ENCODE data around the gene UGT1A6. TPM values are rescaled to one million over a fixed set of nuclear protein-coding genes. Genes with fewer than 3 reads are reported as not detected.
"Not testable (repeated sequence)": the region's sequence is repeated elsewhere in the genome, so short reads cannot be mapped to it uniquely, and the experiment has no call there.

Gene UGT1A6
- not detected in 2 replicates for total RNA-seq (2014; rRNA removed; shearing (Covaris generic))

GRCh38 chr2:233692648-233693047 is at the start of gene UGT1A6:
UGT1A6 (plus strand) TSS chr2:233692890; CDS start chr2:233693005, 115 bp downstream.
- no peaks in the 10 kb centered on the region for H3K27me3 ChIP-seq (ENCODE audit: control insufficient read depth, insufficient read depth, low read length)
- no peak within 1 kb of the TSS for H3K4me3 ChIP-seq (ENCODE audit: insufficient read depth, low read depth, low read length)
- DNase-seq = no peak
- no peaks in the 10 kb centered on the region for H3K36me3 ChIP-seq (replicated peaks; ENCODE audit: control insufficient read depth, insufficient read depth, low read length)

- DNase-seq = peak; percentile 13
- Histone ChIP-seq H3K4me3 (ENCODE audit: insufficient read depth, low read depth, low read length) (no peak overlapping the region), H3K27me3 (ENCODE audit: control insufficient read depth, insufficient read depth, low read length) (no peaks in the 10 kb centered on the region), H3K36me3 (replicated peaks; ENCODE audit: control insufficient read depth, insufficient read depth, low read length) (no peaks in the 10 kb centered on the region)
Measured at GRCh38 chr2:233643128-233643527, 49.6 kb upstream of the UGT1A6 start.

GRCh38 chr2:233646033-233646432 is 46.7 kb upstream of the UGT1A6 start:
- H3K36me3 ChIP-seq (replicated peaks; ENCODE audit: control insufficient read depth, insufficient read depth, low read length); H3K27me3 ChIP-seq (ENCODE audit: control insufficient read depth, insufficient read depth, low read length); H3K4me3 ChIP-seq (ENCODE audit: insufficient read depth, low read depth, low read length); DNase-seq: not testable (repeated sequence)

- DNase-seq = no peak
- H3K36me3 ChIP-seq (replicated peaks; ENCODE audit: control insufficient read depth, insufficient read depth, low read length) = no peaks in the 10 kb centered on the region
- no peaks in the 10 kb centered on the region for H3K27me3 ChIP-seq (ENCODE audit: control insufficient read depth, insufficient read depth, low read length)
- no peak overlapping the region for H3K4me3 ChIP-seq (ENCODE audit: insufficient read depth, low read depth, low read length)
Measured at GRCh38 chr2:233650981-233651380, 41.7 kb upstream of the UGT1A6 start.

- Histone ChIP-seq H3K4me3 (ENCODE audit: insufficient read depth, low read depth, low read length) (no peak overlapping the region), H3K27me3 (ENCODE audit: control insufficient read depth, insufficient read depth, low read length) (no peaks in the 10 kb centered on the region), H3K36me3 (replicated peaks; ENCODE audit: control insufficient read depth, insufficient read depth, low read length) (no peaks in the 10 kb centered on the region)
- no peak for DNase-seq
Measured at GRCh38 chr2:233651430-233651829, 41.3 kb upstream of the UGT1A6 start.

- DNase-seq = no peak
- H3K27me3 ChIP-seq (ENCODE audit: control insufficient read depth, insufficient read depth, low read length) = no peaks in the 10 kb centered on the region
- no peak overlapping the region for H3K4me3 ChIP-seq (ENCODE audit: insufficient read depth, low read depth, low read length)
- no peaks in the 10 kb centered on the region for H3K36me3 ChIP-seq (replicated peaks; ENCODE audit: control insufficient read depth, insufficient read depth, low read length)
Measured at GRCh38 chr2:233654501-233654900, 38.2 kb upstream of the UGT1A6 start.

DNA sequence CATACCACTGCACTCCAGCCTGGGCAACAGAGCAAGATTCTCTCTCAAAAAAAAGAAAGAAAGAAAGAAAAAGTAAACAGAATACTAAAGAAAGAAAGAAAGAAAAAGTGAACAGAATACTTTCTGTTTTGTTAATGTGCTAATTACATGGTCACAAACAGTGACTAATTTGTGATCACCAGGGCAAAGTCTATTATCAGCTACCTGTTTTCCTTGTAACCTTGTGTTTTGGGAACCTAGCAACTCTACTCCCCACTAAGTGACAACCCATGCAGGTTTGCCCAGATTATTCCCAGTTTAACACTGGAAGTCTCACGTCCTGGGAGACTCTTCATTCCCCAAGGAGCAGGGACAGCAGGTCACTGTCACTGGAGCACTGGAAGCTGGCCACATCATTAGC is 37.6 kb upstream of the UGT1A6 start:
- no peak for DNase-seq
- Histone ChIP-seq H3K27me3 (ENCODE audit: control insufficient read depth, insufficient read depth, low read length) (no peaks in the 10 kb centered on the region), H3K36me3 (replicated peaks; ENCODE audit: control insufficient read depth, insufficient read depth, low read length) (no peaks in the 10 kb centered on the region), H3K4me3 (ENCODE audit: insufficient read depth, low read depth, low read length) (no peak overlapping the region)

DNA sequence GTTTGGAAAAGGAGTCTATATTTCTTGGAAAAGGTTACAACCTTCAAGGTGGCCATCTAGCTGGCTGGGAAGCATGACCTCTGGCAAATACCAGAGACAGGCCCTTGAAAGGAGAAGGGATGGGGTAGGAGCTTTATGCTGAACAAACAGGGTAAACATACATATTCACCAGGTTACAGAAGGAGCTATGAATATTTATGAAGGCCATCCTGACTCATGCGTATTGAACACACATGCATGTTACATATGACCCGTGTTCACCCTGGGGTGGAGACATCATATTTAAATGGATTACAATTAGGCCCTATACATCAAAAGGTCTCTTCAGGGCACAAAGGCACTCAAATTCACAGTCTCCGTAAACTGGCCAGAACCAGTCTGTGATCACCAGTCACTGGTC is 36.7 kb upstream of the UGT1A6 start:
- not testable (repeated sequence) for H3K4me3 ChIP-seq (ENCODE audit: insufficient read depth, low read depth, low read length); H3K27me3 ChIP-seq (ENCODE audit: control insufficient read depth, insufficient read depth, low read length); H3K36me3 ChIP-seq (replicated peaks; ENCODE audit: control insufficient read depth, insufficient read depth, low read length); DNase-seq

DNA sequence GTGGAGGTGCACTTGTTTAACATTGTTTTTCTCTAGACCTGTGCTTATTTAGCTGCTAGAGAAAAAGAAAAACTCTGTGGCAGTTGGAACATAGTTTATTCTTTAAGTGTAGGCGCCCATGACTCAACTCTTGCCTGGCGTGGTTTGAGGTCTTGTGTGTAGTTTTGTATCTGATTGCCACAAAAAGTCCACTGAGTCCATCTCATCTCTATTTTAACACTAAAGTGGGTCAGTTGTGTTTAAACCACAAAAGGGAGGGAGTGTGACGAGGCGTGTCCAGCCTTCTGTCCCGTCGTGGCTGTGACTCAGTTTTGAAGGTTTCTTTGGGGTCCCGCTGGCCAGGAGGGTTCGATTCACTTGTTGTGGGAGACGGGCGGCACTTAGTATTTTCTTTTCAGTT is 36.2 kb upstream of the UGT1A6 start:
- no peak overlapping the region for H3K4me3 ChIP-seq (ENCODE audit: insufficient read depth, low read depth, low read length)
- DNase-seq = no peak
- no peaks in the 10 kb centered on the region for H3K36me3 ChIP-seq (replicated peaks; ENCODE audit: control insufficient read depth, insufficient read depth, low read length)
- no peaks in the 10 kb centered on the region for H3K27me3 ChIP-seq (ENCODE audit: control insufficient read depth, insufficient read depth, low read length)

GRCh38 chr2:233658610-233659009 is 34.1 kb upstream of the UGT1A6 start:
- no peaks in the 10 kb centered on the region for H3K27me3 ChIP-seq (ENCODE audit: control insufficient read depth, insufficient read depth, low read length)
- DNase-seq = no peak
- H3K36me3 ChIP-seq (replicated peaks; ENCODE audit: control insufficient read depth, insufficient read depth, low read length) = no peaks in the 10 kb centered on the region
- no peak overlapping the region for H3K4me3 ChIP-seq (ENCODE audit: insufficient read depth, low read depth, low read length)

DNA sequence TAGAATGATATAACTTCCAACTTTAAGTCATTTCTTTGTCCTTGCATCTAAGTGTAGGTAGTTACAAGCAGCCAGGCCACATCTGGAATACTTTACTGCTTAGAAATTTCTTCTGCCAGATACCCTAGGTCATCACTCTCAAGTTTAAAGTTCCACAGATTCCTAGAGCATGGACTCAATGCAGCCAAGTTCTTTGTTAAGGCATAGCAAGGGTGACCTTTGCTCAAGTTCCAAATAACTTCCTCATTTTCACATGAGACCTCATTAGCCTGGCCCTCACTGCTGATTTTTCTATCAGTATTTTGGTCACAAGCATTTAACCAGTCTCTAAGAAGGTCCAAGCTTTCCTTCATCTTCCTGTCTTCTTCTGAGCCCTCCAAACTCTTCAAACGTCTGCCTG is 28.8 kb upstream of the UGT1A6 start:
- Histone ChIP-seq H3K4me3 (ENCODE audit: insufficient read depth, low read depth, low read length) (no peak overlapping the region), H3K27me3 (ENCODE audit: control insufficient read depth, insufficient read depth, low read length) (no peaks in the 10 kb centered on the region), H3K36me3 (replicated peaks; ENCODE audit: control insufficient read depth, insufficient read depth, low read length) (no peaks in the 10 kb centered on the region)
- no peak for DNase-seq

- Histone ChIP-seq H3K27me3 (ENCODE audit: control insufficient read depth, insufficient read depth, low read length) (no peaks in the 10 kb centered on the region), H3K4me3 (ENCODE audit: insufficient read depth, low read depth, low read length) (no peak overlapping the region), H3K36me3 (replicated peaks; ENCODE audit: control insufficient read depth, insufficient read depth, low read length) (no peaks in the 10 kb centered on the region)
- no peak for DNase-seq
Measured at GRCh38 chr2:233668605-233669260, 24.0 kb upstream of the UGT1A6 start.

DNA sequence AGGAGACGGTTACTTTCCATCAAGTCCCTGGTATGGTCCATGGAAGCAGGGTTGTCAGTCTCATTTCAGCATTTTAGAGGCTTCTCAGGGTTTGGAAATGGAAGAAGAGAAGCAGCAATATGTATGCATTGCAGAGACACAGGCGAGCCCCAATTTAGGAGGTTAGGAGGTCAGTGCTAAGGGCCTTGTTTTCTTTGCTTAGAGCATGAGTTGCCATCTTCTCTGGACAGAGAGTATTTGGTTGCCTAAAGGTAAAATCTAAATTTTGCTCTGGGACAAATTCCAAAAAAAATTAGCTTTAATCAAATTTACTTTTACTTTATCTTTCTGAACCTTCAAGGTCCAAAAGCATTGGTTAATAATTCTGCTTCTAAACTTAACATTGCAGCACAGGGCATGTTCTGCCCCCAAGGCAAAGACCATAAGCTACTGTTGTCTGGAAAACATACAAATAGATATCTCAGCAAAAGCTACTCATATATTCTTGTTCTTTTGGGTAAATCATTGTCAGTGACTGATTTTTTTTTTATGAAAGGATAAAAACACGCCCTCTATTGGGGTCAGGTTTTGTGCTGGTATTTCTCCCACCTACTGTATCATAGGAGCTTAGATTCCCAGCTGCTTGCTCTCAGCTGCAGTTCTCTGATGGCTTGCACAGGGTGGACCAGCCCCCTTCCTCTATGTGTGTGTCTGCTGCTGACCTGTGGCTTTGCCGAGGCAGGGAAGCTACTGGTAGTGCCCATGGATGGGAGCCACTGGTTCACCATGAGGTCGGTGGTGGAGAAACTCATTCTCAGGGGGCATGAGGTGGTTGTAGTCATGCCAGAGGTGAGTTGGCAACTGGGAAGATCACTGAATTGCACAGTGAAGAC is 21.2 kb upstream of the UGT1A6 start, which contains the start of gene UGT1A9:
UGT1A9 (plus strand) TSS at position 609 of the 872 bp plus-strand sequence; CDS start at position 646, 37 bp downstream.
- no peak within 1 kb of the TSS for H3K4me3 ChIP-seq (ENCODE audit: insufficient read depth, low read depth, low read length)
- no peaks in the 10 kb centered on the region for H3K36me3 ChIP-seq (replicated peaks; ENCODE audit: control insufficient read depth, insufficient read depth, low read length)
- DNase-seq = no peak
- H3K27me3 ChIP-seq (ENCODE audit: control insufficient read depth, insufficient read depth, low read length) = no peaks in the 10 kb centered on the region

- no peak for DNase-seq
- no peaks in the 10 kb centered on the region for H3K36me3 ChIP-seq (replicated peaks; ENCODE audit: control insufficient read depth, insufficient read depth, low read length)
- H3K27me3 ChIP-seq (ENCODE audit: control insufficient read depth, insufficient read depth, low read length) = no peaks in the 10 kb centered on the region
- no peak overlapping the region for H3K4me3 ChIP-seq (ENCODE audit: insufficient read depth, low read depth, low read length)
Measured at GRCh38 chr2:233672886-233673285, 19.8 kb upstream of the UGT1A6 start.

- Histone ChIP-seq H3K27me3 (ENCODE audit: control insufficient read depth, insufficient read depth, low read length) (no peaks in the 10 kb centered on the region), H3K4me3 (ENCODE audit: insufficient read depth, low read depth, low read length) (no peak overlapping the region), H3K36me3 (replicated peaks; ENCODE audit: control insufficient read depth, insufficient read depth, low read length) (no peaks in the 10 kb centered on the region)
- no peak for DNase-seq
Measured at GRCh38 chr2:233673896-233674295, 18.8 kb upstream of the UGT1A6 start.
